Measurements from ENCODE around the gene SLC39A8. TPM values are rescaled to one million over a fixed set of nuclear protein-coding genes. Genes with fewer than 3 reads are reported as not detected.

The SLC39A8 gene
- total RNA-seq, 1 experiment from 2014 or later = 13.2 TPM

GRCh38 chr4:102222838-102223409 is 122.4 kb downstream of the SLC39A8 start:
- BruUV-seq (replicated peaks) = no TSS peak
- Histone ChIP-seq H3K4me1 (ENCODE audit: control insufficient read depth in 1 of 2, insufficient read depth in 2 of 2, low read length in 2 of 2) (no peaks in the 10 kb centered on the region), H3K27me3 (ENCODE audit: insufficient read depth, low read length) (no peaks in the 10 kb centered on the region), H3K79me2 (ENCODE audit: insufficient read depth, low read length) (no peaks in the 10 kb centered on the region), H3K36me3 (ENCODE audit: control insufficient read depth in 1 of 2, insufficient read depth in 2 of 2, low read length in 2 of 2) (no peaks in the 10 kb centered on the region), H2AFZ (ENCODE audit: low read depth, low read length, poor library complexity, severe bottlenecking) (no peak overlapping the region), H3K4me3 (replicated peaks in 1 of 2; ENCODE audit: low read depth in 1 of 2, low read length in 2 of 2) (no peak overlapping the region), H3K9ac (ENCODE audit: low read length) (no peak overlapping the region), H3K9me2 (ENCODE audit: insufficient read depth) (no peaks in the 10 kb centered on the region), H3K4me2 (ENCODE audit: low read length) (no peak overlapping the region), H4K20me1 (ENCODE audit: insufficient read depth) (no peaks in the 10 kb centered on the region), H3K27ac (ENCODE audit: low read depth, low read length) (no peak overlapping the region), H3K9me3 (ENCODE audit: control insufficient read depth in 1 of 2, insufficient read depth in 1 of 2, low read depth in 1 of 2, low read length in 2 of 2) (no peaks in the 10 kb centered on the region)
- ATAC-seq (no peak), DNase-seq (ENCODE audit: low read depth, low spot score) (no peak)
- TF ChIP-seq RAD21 (IDR thresholded peaks at IDR 0.05; ENCODE audit: low read depth) = no peak
- no peak for TF ChIP-seq POLR2A (IDR thresholded peaks at IDR 0.05; ENCODE audit: borderline replicate concordance, extremely low read depth, insufficient read depth, insufficient read length)
- no peak for TF ChIP-seq TCF7L2 (IDR thresholded peaks at IDR 0.05; ENCODE audit: borderline replicate concordance, extremely low read depth, insufficient read depth, insufficient read length)
- TF ChIP-seq ZBTB33 (IDR thresholded peaks at IDR 0.05; ENCODE audit: extremely low read depth, insufficient replicate concordance, low read length) = no peak
- TF ChIP-seq CEBPB (IDR thresholded peaks at IDR 0.05; ENCODE audit: low read depth) = no peak
- no peak for TF ChIP-seq REST (IDR thresholded peaks at IDR 0.05; ENCODE audit: low read depth)
- TF ChIP-seq ZFX (IDR thresholded peaks at IDR 0.05) = no peak
- no peak for TF ChIP-seq EGR1 (IDR thresholded peaks at IDR 0.05; ENCODE audit: low read depth)
- no peak for TF ChIP-seq FOSL1 (IDR thresholded peaks at IDR 0.05; ENCODE audit: low read depth)
- TF ChIP-seq SP1 (IDR thresholded peaks at IDR 0.05; ENCODE audit: low read depth) = no peak
- intact Hi-C loops (cut with micrococcal nuclease) = no loop called here
- RAD21 ChIA-PET (ENCODE audit: low non-redundant PET in 1 of 2, low total read pairs in 2 of 2, uncharacterized antibody in 2 of 2, unreplicated experiment in 2 of 2) = no interaction called here
- CTCF ChIA-PET = no interaction called here
- POLR2A ChIA-PET = no interaction called here
